ENCODE measurements around the gene FAIM2.

FAIM2 gene

DNA sequence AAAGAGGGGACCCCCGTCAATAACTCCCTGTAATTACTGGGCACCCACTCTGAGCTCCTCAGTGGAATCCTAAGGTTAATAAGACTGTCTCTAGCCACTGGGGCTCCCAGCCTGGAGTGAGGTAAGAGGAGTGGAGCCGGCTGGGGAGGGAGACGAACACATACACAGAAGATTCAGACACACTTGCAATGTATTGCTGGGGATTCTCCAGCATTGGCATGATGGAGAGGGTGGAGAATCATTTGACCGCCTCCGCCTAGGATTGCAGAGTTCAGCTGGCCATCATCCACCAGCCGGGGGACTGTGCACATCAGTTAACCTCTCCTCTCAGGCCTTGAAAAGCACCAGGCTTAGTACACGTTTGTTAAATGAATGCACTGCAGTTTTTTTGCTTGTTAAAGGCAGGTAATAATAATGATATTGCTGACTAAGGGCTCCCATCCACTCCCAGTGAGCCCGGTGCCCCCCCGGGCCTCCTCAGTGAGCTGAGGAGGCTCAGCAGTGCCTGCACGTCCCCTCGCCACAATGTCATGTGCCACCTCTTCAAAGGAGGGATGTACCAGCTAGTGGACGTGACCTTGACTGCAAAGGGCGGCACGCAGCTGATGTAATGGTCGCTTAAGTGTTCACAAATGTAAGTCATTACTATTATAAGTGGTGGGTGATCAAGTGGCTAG, 20.3 kb upstream of the FAIM2 start:
- TF ChIP-seq EZH2phosphoT487 (IDR thresholded peaks at IDR 0.05; ENCODE audit: low read depth) = no peak
- TF ChIP-seq, protein P1, sequence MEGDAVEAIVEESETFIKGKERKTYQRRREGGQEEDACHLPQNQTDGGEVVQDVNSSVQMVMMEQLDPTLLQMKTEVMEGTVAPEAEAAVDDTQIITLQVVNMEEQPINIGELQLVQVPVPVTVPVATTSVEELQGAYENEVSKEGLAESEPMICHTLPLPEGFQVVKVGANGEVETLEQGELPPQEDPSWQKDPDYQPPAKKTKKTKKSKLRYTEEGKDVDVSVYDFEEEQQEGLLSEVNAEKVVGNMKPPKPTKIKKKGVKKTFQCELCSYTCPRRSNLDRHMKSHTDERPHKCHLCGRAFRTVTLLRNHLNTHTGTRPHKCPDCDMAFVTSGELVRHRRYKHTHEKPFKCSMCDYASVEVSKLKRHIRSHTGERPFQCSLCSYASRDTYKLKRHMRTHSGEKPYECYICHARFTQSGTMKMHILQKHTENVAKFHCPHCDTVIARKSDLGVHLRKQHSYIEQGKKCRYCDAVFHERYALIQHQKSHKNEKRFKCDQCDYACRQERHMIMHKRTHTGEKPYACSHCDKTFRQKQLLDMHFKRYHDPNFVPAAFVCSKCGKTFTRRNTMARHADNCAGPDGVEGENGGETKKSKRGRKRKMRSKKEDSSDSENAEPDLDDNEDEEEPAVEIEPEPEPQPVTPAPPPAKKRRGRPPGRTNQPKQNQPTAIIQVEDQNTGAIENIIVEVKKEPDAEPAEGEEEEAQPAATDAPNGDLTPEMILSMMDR (IDR thresholded peaks at IDR 0.05; ENCODE audit: low read depth, low read length) = no peak
- H3K79me2 ChIP-seq (ENCODE audit: low read length) = no peaks in the 10 kb centered on the region

DNA sequence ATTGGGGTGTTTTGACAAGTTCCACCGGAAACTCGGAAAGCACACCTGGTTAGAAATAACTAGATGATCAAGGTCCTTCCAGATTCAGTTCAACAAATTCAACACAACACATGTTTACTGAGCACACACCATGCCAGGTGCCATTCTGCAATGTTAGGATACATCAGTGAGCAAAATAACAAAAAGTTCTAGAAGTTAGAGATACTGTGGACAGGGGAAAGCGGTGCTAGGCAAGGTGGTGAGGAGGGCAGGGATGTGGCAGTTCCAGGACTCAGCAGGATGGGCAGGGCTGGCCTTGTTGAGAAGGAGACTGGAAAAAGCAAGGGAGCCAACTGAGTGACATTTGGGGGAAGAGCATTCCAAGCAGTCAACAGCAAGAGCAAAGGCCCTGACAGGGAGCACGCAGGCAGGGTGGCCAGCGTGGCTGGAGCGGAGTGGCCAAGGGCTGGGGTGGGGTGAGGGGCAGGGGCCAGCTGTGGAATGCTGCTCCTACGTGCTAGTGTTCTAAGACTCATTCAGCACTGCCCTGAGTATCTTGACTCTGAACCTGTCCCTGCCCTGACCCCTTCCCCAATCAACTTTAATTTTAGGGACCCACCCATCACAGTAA, 19.4 kb upstream of the FAIM2 start:
- Histone ChIP-seq H3K79me2 (ENCODE audit: low read length) (no peaks in the 10 kb centered on the region), H3K4me1 (ENCODE audit: low read length) (no peaks in the 10 kb centered on the region), H3K9me3 (ENCODE audit: insufficient read depth, low read length) (no peaks in the 10 kb centered on the region), H3K27ac (ENCODE audit: low read length) (no peak overlapping the region), H2AFZ (ENCODE audit: low read depth, low read length) (no peak overlapping the region), H3K9ac (ENCODE audit: low read length) (no peak overlapping the region), H3K36me3 (replicated peaks; ENCODE audit: low read depth, low read length) (no peaks in the 10 kb centered on the region), H3K4me3 (ENCODE audit: low read length) (no peak overlapping the region), H3K4me2 (ENCODE audit: low read length) (no peak overlapping the region), H3K27me3 (ENCODE audit: low read depth, low read length) (peaks cover 6% of the 10 kb centered on the region; the same call in 1 of the 2 replicates), H4K20me1 (ENCODE audit: insufficient read depth, low read length) (no peaks in the 10 kb centered on the region)
- no peak for TF ChIP-seq EZH2phosphoT487 (IDR thresholded peaks at IDR 0.05; ENCODE audit: low read depth)
- TF ChIP-seq, protein P1 (IDR thresholded peaks at IDR 0.05; ENCODE audit: low read depth, low read length) = no peak

More for the DNA sequence above, 20.3 kb upstream of the FAIM2 start:
- Histone ChIP-seq H3K4me3 (ENCODE audit: low read length) (no peak overlapping the region), H3K9me3 (ENCODE audit: insufficient read depth, low read length) (no peaks in the 10 kb centered on the region), H3K36me3 (replicated peaks; ENCODE audit: low read depth, low read length) (no peaks in the 10 kb centered on the region), H4K20me1 (ENCODE audit: insufficient read depth, low read length) (no peaks in the 10 kb centered on the region), H3K27ac (ENCODE audit: low read length) (no peak overlapping the region), H3K4me2 (ENCODE audit: low read length) (no peak overlapping the region), H3K9ac (ENCODE audit: low read length) (no peak overlapping the region), H2AFZ (ENCODE audit: low read depth, low read length) (no peak overlapping the region), H3K4me1 (ENCODE audit: low read length) (no peaks in the 10 kb centered on the region), H3K27me3 (ENCODE audit: low read depth, low read length) (0 out of 2 replicates have a peak, but pooled peaks cover 3% of the 10 kb centered on the region)

DNA sequence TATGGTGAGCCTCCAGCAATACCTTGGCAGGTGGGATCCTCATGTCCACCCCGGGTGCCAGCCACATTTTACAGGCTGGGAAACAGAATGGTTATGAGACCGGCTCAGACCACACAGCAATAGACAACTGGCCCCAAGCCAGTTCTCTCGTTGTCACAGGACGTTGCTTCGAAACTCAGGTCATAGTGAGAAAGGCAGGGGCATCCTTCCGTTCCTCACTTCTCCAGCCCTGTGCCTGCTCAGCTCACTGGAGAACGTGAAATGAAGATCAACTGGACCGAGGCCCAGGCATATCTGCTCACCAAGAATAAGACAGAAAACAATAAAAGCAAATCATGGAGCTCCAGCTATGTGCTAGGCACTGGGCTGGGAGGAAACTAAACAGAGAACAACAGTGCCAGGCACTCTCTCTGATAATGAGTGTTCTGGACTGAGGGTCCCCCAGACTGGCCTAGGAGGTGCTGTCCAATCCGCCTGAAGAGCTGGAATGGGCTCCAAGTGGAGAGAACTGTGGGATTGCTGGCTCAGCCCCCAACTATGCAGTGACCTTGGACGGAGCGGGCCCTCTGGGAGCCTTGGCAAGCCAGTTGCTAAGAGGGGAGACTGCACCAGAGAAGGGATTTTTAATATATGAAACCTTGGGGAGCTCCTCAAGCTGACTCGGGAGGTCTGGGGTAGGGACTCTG, 18.8 kb upstream of the FAIM2 start:
- Histone ChIP-seq H3K9ac (ENCODE audit: low read length) (no peak overlapping the region), H3K4me3 (ENCODE audit: low read length) (no peak overlapping the region), H3K4me2 (ENCODE audit: low read length) (no peak overlapping the region), H3K79me2 (ENCODE audit: low read length) (no peaks in the 10 kb centered on the region), H4K20me1 (ENCODE audit: insufficient read depth, low read length) (no peaks in the 10 kb centered on the region), H3K27ac (ENCODE audit: low read length) (no peak overlapping the region), H3K27me3 (ENCODE audit: low read depth, low read length) (peaks cover 10% of the 10 kb centered on the region), H3K4me1 (ENCODE audit: low read length) (no peaks in the 10 kb centered on the region), H2AFZ (ENCODE audit: low read depth, low read length) (no peak overlapping the region), H3K36me3 (replicated peaks; ENCODE audit: low read depth, low read length) (no peaks in the 10 kb centered on the region), H3K9me3 (ENCODE audit: insufficient read depth, low read length) (no peaks in the 10 kb centered on the region)
- no peak for TF ChIP-seq EZH2phosphoT487 (IDR thresholded peaks at IDR 0.05; ENCODE audit: low read depth)
- TF ChIP-seq, protein P1 (IDR thresholded peaks at IDR 0.05; ENCODE audit: low read depth, low read length) = no peak

DNA sequence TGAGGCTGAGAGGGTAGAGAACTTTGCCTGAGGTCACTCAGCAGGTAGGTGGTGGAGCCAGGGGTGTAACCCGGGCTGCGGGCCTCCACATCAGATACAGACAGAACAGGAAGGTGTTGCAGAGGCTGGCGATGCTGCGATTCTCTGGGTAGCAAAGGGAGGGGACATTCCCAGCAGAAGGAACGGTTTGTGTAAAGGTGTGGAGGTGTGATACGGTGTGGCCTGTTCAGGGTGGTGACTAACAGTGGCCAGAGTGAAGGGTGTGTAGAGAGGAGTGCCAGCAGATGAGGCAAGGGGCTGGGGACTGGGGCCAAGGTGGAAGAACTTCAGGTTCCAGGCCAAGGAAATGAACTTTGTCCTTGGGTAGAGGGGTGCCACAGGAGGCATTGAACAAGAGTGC, 18.2 kb upstream of the FAIM2 start:
- Histone ChIP-seq H4K20me1 (ENCODE audit: insufficient read depth, low read length) (no peaks in the 10 kb centered on the region), H3K79me2 (ENCODE audit: low read length) (no peaks in the 10 kb centered on the region), H3K36me3 (replicated peaks; ENCODE audit: low read depth, low read length) (no peaks in the 10 kb centered on the region), H3K4me2 (ENCODE audit: low read length) (no peak overlapping the region), H3K4me1 (ENCODE audit: low read length) (no peaks in the 10 kb centered on the region), H3K9me3 (ENCODE audit: insufficient read depth, low read length) (no peaks in the 10 kb centered on the region), H3K27me3 (ENCODE audit: low read depth, low read length) (peaks cover 13% of the 10 kb centered on the region), H3K9ac (ENCODE audit: low read length) (no peak overlapping the region), H2AFZ (ENCODE audit: low read depth, low read length) (no peak overlapping the region), H3K4me3 (ENCODE audit: low read length) (no peak overlapping the region), H3K27ac (ENCODE audit: low read length) (no peak overlapping the region)
- no peak for TF ChIP-seq EZH2phosphoT487 (IDR thresholded peaks at IDR 0.05; ENCODE audit: low read depth)
- TF ChIP-seq, protein P1 (IDR thresholded peaks at IDR 0.05; ENCODE audit: low read depth, low read length) = no peak

Data from OCI-LY3 (cell line).